Ascending aorta (tissue), 2 donors: ENCODE results near the gene PTPRN. TPM values are rescaled to one million over a fixed set of nuclear protein-coding genes. Genes with fewer than 3 reads are reported as not detected.
A peak's percentile ranks its signal among the peaks of the same experiment; 100 is the strongest.

Experiments
- DNase-seq, 2 donors: peaks; one replicate each; pipeline ENCODE4 v3.0.0-alpha.2; 2019; ENCODE audit warnings: low spot score in 2 of 2
- H3K27ac ChIP-seq, 2 donors: fragments of 200-600 bp; sonication (generic); one replicate each; pipeline ENCODE4 v1.5.1; 2016 to 2017; ENCODE audit warnings: mild to moderate bottlenecking in 1 of 2
- H3K27me3 ChIP-seq: fragments of 200-600 bp; sonication (generic); one replicate; pipeline ENCODE4 v1.5.1; 2017
- H3K36me3 ChIP-seq, 2 donors: fragments of 200-600 bp; sonication (generic); one replicate each; pipeline ENCODE4 v1.5.1; 2016
- H3K4me1 ChIP-seq, 2 donors: fragments of 200-600 bp; sonication (generic); one replicate each; pipeline ENCODE4 v1.5.1; 2016 to 2017; ENCODE audit warnings: mild to moderate bottlenecking in 1 of 2
- H3K4me3 ChIP-seq, 2 donors: fragments of 200-600 bp; sonication (generic); one replicate each; pipeline ENCODE4 v1.5.1; 2016 to 2017; ENCODE audit warnings: mild to moderate bottlenecking in 1 of 2
- H3K9me3 ChIP-seq, 2 donors: fragments of 200-600 bp; sonication (generic); one replicate each; pipeline ENCODE4 v1.5.1; 2016
- CTCF ChIP-seq, 3 experiments: fragments of 200-600 bp in 2 of 3; fragments of 450-650 bp in 1 of 3; sonication (generic) in 2 of 3; IDR thresholded peaks; one replicate each; pipeline ENCODE4 v1.5.1; 2016 to 2019; ENCODE audit warnings: antibody characterized with exemption in 3 of 3, mild to moderate bottlenecking in 1 of 3, moderate library complexity in 1 of 3
- intact Hi-C: fragments of 100-400 bp; cut with DNase I; formaldehyde crosslinking; loops from one replicate; pipeline ENCODE4 v1.15.1; 2023
- total RNA-seq: library from RNA; depleted of rRNA; stranded (reverse); fragments of >200 nt; gene quantifications from one replicate; pipeline ENCODE4 v1.1.0, GENCODE V29; 2016

Gene PTPRN
- total RNA-seq, result not detected

- Histone ChIP-seq H3K36me3 (no peaks in the 10 kb centered on the region), H3K27me3 (peaks cover 5% of the 10 kb centered on the region), H3K4me3 (no peak within 1 kb of the TSS), H3K27ac (no peak within 1 kb of the TSS), H3K9me3 (no peaks in the 10 kb centered on the region), H3K4me1 (no peaks in the 10 kb centered on the region)
- no peak for DNase-seq
- no peak for TF ChIP-seq CTCF (IDR thresholded peaks at IDR 0.05)
- intact Hi-C loops, result no loop called here
Measured at GRCh38 chr2:219309278-219309677, at the start of gene PTPRN. TSS of gene PTPRN (minus strand) at chr2:219309401. CDS start at chr2:219309332, 69 bp downstream.

GRCh38 chr2:219358170-219359075, 49.2 kb upstream of the PTPRN start:
- intact Hi-C loops, result no loop called here
- Histone ChIP-seq H3K27me3 (no peaks in the 10 kb centered on the region), H3K27ac (no peak overlapping the region), H3K9me3 (no peaks in the 10 kb centered on the region), H3K36me3 (no peaks in the 10 kb centered on the region), H3K4me1 (peaks cover 0 to 3% of the 10 kb centered on the region in 2 donors), H3K4me3 (peak overlapping the region in 1 of 2 donors; percentile 13)
- no peak for DNase-seq
- no peak for TF ChIP-seq CTCF (IDR thresholded peaks at IDR 0.05)

DNA sequence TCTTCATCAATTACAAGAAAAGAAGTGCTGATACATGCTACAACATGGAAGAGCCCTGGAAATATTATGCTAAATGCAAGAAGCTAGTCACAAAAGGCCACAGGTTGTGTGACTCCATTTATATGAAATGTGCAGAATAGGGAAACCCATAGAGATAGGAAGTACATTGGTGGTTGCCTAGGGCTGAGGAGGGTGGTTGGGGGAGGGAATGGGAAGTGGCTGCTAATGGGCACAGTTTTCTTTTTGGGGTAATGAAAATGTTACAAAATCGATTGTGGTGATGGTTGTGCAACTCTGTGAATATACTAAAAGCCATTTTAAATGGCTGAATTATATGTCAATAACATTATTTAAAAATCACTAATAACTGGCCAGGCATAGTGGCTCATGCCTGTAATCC, 47.6 kb upstream of the PTPRN start:
- H3K9me3 ChIP-seq, result no peaks in the 10 kb centered on the region
- DNase-seq, result no peak
- H3K4me3 ChIP-seq, result no peak overlapping the region
- no peaks in the 10 kb centered on the region for H3K36me3 ChIP-seq
- H3K27me3 ChIP-seq, result no peaks in the 10 kb centered on the region
- H3K27ac ChIP-seq, result no peak overlapping the region
- H3K4me1 ChIP-seq, result peaks cover 0 to 3% of the 10 kb centered on the region in 2 donors
- no peak for TF ChIP-seq CTCF (IDR thresholded peaks at IDR 0.05)
- intact Hi-C loops, result no loop called here

- Histone ChIP-seq H3K36me3 (no peaks in the 10 kb centered on the region), H3K27me3 (no peaks in the 10 kb centered on the region)
- DNase-seq, result no peak
Measured at GRCh38 chr2:219354582-219354981, 45.4 kb upstream of the PTPRN start.

DNA sequence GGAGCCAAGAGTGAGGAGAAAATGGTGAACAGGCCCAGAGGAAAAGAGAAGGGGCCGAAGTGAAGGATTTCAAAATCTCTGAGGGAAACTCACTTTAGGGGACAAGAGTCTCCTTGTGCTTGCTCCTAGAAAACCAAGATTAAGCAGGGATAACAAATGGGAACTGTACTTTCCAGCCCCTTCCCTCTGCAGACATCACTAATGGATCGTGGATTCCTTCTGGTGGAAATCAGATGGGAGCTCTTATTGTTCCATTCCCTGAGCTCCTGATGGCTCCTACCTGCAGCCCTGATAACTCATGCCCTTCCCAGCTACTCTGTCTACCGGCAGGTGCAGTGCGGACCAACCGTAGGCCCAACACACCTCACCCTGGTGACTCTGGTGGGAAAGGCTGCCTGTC, 43.9 kb upstream of the PTPRN start:
- TF ChIP-seq CTCF (IDR thresholded peaks at IDR 0.05), result no peak
- Histone ChIP-seq H3K9me3 (no peaks in the 10 kb centered on the region), H3K36me3 (no peaks in the 10 kb centered on the region), H3K27ac (no peak overlapping the region), H3K27me3 (no peaks in the 10 kb centered on the region), H3K4me3 (no peak overlapping the region), H3K4me1 (no peaks in the 10 kb centered on the region)
- DNase-seq, result no peak
- intact Hi-C loops, result no loop called here

More at GRCh38 chr2:219354582-219354981, 45.4 kb upstream of the PTPRN start:
- Histone ChIP-seq H3K4me3 (no peak overlapping the region), H3K27ac (no peak overlapping the region), H3K4me1 (peaks cover 0 to 3% of the 10 kb centered on the region in 2 donors), H3K9me3 (no peaks in the 10 kb centered on the region)
- TF ChIP-seq CTCF (IDR thresholded peaks at IDR 0.05), result no peak
- intact Hi-C loops, result no loop called here
